A204.1 (cell line): ENCODE measurements around the gene CABP7.
"Not testable (repeated sequence)": the region's sequence is repeated elsewhere in the genome, so short reads cannot be mapped to it uniquely, and the experiment has no call there.

ENCODE experiments used
- FAIRE-seq: peaks from 2 replicates; lab custom pipeline; 2012; peaks lifted over from hg19 to GRCh38; lab: Jason Lieb, UNC

CABP7 gene

DNA sequence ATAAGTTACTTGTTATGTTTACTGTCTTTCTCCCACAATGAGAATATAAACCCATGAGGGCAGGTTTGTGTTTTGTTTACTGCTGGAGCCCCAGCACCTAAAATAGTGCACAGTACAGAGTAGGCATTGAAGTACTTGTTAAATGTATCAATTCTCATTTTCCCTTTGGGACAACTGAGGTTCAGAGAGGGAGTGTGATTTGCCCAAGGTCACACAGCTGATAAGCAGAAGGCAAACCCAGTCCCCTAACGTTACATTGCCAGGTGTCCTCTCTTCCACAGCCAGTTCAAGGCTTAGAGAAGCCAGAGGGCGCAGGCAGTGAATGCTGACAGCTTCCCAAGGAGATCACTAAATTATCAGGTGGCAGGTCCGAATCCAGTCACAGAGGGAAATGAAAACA is 30.2 kb downstream of the CABP7 start:
- no peak for FAIRE-seq

DNA sequence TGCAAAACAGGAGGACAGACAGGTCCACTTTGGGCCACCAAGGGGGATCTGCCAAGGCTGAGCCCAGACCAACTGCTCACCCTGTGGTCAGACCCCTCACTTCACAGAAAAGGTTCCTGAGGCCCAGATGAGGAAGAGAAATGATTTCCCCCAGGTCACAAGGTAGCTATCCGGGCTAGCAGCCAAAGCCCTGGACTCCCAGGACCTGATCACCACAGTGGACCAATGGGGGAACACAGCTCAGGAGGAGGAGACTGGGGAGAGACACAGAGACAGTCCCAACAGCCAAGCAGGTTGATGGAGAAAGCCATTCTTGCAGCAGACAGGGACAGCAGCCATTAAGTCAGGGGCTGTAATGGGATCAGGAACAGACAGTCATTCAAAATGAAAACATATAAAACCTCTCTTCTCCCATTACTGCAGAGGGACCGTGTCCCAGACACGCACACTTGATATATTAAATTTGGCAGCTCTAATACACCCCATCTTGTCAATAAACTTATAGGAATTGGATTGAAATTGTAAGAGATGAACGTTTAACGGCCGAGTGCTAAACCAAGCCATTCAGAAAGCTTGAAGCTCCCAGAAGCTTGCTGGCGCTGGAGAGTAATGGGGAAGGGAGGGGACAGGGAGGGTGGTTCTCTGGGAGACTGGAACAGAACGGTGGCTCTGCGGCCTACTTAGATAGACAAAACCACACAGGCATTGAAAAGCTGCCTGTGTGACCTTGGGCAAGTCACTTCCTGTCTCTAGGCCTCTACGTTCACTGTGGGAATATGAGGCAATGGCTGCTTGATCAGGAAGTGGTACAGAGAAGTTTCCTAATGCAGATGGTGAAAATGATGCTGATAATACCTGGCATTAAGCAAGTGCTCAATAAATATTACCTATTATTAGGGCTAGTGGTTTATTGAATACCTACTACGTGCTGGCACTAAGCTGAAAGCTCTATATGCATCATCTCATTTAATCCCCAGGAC is 31.0 kb downstream of the CABP7 start:
- no peak for FAIRE-seq

DNA sequence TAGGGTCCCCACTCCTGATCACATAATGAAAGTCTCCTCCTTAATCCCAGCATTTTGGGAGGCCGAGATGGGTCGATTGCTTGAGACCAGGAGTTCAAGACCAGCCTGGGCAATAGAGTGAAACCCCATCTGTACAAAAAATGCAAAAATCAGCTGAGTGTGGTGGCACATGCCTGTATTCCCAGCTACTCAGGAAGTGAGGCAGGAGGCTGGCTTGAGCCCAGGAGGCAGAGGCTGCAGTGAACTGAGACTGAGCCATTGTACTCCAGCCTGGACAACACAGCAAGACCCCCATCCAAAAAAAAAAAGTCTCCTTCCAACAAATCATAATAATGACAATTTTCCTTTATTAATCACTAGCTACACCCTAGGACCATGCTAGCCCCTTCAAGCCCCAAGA is 31.9 kb downstream of the CABP7 start:
- no peak for FAIRE-seq

DNA sequence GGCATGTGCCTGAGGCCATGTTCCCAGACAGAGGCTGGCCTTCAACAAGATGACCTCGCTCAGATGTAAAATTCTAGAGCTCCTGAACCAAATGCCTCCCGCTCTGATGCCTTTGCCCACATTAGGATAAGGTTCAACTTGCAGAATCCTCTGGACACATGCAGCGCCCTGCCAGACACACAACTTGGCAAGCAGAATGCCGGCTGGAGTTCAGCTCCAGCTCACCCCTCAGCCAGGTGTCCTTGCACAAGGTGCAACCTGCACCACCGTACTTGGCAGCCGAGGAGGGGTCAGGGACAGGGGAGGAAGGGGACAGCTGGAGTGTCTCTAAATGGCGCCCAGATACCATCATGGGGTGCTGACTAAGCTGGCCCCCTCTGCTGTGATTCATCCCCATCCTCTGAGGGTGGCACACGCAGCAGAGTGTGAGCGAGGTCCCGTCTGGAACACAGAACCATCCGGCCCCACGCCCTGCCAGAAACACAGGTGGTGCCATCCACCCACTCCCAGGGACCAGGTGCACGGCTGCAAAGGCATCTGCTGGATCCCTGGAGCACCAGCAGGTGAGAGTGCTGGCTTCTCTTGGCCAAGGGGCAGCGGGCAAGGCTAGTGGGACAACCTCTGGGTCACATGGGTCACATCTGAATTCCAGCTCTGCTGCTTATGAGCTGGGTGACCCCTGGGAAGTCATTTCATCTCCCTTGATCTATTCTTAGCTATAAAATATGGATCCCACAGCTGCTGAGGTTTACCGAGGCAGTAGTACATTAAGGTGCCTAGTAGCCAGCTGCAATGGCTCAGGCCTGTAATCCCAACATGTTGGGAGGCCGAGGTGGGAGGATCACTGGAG is 34.2 kb downstream of the CABP7 start:
- no peak for FAIRE-seq

DNA sequence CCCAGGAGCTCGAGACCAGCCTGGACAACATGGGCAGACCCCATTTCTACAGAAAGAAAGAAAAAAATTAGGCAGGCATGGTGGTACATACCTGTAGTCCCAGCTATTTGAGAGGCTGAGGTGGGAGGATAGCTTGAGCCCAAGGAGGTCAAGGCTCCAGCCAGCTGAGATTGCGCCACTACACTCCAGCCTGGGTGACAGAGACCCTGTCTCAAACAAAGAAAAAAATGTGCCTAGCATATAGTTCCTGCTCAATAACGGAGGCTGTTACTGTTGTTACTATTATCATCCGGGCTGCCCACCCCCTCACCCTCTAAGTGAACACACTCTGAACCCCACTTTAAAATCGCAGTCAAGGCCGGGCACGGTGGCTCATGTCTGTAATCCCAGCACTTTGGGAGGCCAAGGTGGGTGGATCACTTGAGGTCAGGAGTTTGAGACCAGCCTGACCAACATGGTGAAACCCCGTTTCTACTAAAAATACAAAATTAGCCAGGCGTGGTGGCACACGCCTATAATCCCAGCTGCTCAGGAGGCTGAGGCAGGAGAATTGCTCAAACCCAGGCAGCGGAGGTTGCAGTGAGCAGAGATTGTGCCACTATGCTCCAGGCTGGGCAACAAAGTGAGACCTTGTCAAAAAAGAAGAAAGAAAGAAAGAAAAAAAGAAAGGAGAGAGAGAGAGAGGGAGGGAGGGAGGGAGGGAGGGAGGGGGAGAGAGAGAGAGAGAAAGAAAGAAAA is 35.0 kb downstream of the CABP7 start:
- not testable (repeated sequence) for FAIRE-seq

DNA sequence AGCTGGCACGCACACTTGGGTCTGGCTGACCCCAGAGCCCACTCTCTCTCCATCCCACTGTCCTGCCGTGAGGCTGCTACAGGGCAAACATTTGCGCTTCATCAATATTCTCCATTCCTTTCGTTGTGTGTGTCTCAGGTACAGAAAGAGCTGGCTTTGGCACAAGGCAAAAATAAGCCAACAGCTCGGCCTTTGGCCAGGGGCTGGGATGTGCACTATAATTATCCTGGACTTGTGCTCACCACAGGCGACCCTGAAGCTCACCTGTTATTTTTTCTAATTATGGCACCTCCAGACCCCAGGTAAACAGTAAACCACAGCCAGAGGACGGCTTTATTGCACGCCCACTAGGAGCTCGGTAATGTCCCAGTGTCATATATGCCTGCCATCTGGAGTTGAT is 36.1 kb downstream of the CABP7 start:
- FAIRE-seq, result no peak

DNA sequence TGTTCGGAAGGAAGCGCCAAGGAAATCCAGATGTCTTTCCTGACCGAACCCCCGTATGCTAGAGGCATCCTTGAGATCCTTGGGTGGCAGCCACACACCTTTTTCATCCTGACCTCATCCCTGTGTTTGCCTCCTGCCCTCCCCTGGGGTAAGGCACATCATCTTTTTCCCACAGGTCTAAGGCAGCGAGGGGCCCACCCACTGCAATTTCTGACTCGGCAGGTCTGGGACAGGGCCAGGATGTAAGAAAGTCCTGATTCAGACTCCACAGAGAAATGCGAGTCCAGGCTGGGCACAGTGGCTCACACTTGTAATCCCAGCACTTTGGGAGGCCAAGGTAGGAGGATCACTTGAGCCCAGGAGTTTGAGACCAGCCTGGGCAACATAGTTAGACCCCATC is 36.5 kb downstream of the CABP7 start:
- no peak for FAIRE-seq

DNA sequence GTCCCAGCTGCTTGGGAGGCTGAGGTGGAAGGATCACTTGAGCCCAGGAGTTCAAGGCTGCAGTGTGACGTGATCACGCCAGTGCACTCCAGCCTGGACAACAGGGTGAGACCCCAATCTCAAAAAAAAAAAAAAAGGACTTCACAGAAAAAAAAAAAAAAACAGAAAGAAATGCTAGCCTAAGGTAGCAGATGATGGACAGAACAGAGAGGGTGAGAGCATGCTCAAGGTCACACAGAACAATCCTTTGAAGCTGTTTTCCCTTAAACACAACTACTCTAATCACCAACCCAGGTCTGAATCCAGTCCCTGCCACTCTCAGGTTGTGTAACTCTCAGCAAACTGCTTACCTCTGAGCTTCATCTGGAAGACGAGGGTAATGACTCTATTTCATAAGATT is 37.3 kb downstream of the CABP7 start:
- no peak for FAIRE-seq

DNA sequence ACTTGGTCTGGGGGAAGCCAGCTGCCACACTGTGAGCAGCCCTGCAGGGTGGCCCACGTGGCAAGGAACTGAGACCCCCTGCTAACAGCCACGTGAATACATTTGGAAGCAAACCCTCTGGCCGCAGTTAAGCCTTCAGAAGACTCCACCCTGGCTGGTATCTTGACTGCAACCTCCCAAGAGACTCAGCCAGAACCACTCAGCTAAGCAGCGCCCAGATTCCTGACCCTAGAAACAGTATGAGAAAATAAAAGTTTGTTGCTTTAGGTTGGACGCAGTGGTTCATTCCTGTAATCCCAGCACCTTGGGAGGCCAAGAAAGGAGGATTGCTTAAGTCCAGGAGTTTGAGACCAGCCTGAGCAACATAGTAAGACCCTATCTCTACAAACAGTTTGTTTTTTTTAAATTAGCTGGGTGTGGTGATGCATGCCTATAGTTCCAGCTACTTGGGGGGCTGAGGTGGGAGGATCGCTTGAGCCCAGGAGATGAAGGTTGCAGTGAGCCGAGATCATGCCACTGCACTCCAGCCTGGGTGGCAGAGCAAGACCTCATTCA is 38.3 kb downstream of the CABP7 start:
- FAIRE-seq, result no peak

DNA sequence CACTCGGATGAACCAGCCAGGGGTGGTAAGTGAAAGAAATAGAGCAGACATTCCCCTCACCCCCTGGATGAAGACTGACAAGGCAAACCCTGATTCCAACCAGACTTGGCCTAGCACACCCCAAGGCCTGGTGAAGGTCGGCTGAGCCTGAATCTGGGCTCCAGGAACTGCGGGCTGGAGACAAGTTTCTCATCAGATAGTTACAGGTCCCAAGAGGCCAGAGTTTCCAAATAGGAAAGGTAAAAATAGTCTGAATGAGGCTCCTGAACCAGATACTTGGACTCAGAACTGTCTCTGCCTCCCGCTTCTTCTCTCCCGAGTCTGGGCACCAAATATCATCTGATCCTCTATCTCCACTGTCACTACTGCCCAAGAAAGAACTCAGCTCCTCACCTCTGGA is 39.2 kb downstream of the CABP7 start:
- no peak for FAIRE-seq

DNA sequence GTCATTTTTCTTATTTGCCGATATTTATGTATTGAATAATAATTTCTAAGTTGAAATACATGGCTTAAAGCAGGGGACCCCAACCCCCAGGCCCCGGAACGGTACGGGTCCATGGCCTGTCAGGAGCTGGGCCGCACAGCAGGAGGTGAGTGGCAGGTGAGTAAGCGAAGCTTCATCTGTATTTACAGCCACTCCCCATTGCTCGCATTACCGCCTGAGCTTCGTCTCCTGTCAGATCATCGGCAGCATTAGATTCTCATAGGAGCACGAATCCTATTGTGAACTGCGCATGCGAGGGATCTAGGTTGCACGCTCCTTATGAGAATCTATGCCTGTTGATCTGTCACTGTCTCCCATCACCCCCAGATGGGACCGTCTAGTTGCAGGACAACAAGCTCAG is 42.5 kb downstream of the CABP7 start:
- FAIRE-seq, result no peak

DNA sequence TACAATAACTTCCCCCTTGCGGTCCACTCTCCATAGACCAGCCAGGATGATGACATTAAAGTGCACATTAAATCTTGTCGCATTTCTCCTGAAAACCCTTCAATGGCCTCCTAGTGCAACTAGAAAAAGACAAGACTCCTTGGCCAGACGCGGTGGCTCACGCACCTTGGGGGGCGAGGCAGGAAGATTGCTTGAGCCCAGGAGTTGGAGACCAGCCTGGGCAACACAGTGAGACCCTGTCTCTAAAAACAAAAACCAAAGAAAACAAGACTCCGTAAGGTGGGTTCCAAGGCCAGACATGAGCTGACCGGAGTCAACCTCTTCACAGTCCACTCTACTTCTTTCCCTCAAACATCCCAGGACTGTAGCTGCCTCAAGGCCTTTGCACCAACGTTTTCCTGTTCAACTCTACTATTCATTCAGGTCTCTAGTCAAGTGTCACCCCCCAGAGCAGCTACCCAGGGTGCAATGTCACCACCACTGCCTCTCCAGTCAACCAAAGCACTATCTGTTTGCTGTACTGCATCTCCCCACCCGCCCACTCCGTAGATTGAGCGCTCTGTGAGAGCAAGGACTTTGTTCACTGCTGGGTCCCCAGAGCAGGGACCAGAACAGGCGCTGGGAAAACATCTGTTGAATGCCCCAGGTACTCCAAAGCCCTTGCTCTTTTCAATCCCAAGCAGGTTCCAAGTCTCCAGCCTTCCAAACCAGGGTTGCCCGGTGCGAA is 46.3 kb downstream of the CABP7 start:
- no peak for FAIRE-seq

DNA sequence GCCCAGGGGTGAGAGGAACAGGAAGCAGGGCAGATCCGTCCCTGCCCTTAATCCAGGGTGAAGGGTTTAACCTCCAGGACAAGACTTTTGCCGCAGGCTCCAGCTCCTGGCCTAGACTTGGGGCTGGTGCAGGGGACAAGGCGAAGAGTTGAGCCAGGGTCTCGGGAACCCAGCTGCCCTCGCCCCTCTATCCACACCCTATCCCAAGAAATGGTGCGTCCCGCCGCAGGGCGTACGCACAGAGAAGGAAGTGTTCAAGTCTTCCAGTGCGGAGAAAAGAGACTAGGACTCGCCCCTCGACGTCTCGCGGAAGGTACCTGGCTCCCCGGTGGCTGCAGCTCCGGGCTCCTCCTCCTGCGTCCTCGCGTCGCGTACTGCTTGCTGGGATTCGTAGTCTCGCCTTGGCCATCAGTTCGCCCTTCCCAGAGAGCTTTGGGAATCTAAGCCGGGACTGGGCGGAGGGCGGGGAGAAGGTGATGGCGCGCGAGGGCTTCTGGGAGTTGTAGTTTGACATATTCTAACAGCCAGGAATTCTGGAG is 46.9 kb downstream of the CABP7 start, which contains the start of gene ZMAT5:
Gene ZMAT5, minus strand, starts transcription at position 376 of the 539 bp plus-strand sequence. CDS start 18,463 bp downstream, outside the sequence.
- peak; percentile 97 for FAIRE-seq

DNA sequence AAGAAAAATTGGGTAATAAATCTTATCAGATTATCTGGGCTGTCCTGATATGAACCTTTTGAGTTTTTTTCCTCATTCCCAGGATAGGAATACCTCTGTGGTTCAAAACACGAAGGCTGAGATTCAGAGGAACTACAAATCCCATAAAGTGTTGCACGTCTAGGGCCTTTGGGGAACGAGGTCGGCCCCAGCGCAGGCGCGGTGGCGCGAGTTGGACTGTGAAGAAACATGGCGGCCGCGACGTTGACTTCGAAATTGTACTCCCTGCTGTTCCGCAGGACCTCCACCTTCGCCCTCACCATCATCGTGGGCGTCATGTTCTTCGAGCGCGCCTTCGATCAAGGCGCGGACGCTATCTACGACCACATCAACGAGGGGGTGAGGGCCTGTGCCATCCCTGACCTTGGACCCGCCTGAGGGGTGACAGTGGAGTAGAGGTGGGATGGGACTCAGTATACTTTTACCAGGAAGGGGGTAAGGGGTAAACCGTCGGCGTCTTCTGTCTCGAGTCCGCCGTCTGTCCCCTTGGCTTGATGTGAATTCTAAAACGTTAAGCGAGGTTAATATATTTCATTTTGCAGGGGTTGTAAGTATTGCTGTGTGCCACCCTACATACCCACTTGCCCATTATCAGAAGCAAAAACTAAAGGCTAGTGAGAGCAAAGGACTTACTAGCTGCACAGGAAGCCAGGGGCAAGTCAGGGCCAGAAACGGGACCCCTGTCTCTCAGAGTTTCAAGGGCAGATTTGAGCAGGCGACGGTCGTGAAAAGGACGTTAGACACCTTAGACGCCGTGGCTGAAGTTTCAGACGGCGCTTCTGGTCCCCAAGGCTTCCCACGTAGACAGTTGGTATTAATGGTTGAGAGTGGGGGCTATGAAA is 47.6 kb downstream of the CABP7 start, which contains the start of gene UQCR10:
Gene UQCR10, plus strand, starts transcription at position 199 of the 881 bp plus-strand sequence. Its CDS starts 30 bp downstream, at position 229.
- FAIRE-seq, result no peak

DNA sequence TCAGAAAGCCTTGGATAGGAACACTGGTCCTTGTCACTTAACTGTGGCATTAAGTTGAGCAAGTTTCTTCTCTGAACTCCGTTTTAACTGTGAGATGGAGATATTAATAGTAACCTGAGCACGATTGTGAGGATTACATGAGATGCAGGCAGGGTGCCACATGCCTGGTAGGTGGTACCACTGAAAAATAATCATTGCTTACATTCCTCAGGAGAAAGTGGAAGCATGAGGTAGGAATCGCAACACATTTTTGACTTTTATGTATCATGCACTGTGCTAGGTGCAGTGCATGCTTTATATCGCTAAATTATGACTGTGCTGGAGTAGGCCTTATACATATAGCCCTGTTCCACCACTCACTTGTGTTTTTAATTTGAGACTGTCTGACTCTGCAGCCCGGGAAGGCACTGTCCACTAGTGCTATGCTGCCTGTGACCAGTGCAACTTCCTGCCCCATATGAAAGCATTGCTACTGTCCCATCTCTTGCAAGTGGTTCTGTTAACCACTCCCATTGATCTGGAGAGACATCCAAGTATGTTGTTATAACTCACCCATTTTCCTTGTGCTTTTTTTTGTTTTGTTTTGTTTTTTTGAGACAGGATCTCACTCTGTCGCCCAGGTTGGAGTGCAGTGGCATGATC is 48.4 kb downstream of the CABP7 start:
- no peak for FAIRE-seq

DNA sequence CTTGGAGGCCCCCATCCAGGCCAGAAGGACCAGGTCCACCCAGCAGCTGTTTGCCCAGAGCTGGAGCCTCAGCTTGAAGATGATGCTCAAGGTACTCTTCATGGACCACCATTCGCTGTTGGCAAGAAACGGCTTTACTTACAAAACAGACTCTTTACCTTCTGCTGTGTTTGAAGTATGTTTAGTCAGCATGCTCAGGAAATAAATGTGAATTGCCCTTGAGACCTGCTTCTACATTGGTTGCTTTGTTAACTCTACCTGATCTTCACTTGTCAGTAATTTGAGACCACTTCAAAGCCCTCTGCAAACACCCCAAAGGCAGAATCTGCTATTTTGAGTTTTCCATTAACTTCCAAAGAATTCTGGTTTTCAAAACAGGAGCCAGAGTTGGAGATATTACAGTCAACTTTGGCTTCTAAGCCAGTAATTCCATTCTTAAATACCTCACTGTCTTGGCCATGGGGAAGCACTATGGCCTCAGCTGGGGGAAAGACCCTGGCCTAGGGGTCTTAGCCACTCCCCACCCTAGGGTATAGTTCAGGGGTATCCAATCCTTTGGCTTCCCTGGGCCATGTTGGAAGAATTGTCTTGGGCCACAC is 50.0 kb downstream of the CABP7 start:
- FAIRE-seq, result no peak

DNA sequence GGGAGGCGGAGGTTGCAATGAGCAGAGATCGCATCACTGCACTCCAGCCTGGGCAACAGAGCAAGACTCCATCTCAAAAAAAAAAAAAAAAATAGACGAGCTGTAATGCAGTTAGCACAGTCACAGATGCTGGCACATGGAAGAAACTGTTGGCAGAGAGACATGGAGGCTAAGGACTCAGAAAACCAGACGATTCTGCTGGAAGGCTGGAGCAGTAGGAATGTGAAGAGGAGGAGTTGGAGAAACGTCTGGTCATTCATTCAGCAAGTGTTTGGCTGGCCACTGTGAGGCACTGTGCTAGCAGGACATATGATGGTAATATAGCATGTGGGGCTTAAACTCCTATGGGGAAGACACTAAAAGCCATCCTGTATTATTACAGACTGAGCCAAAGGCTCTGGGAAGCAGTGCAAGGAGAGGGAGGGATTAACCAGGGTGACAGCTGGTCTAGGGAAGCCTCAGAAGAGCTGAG is 52.4 kb downstream of the CABP7 start:
- FAIRE-seq, result no peak

DNA sequence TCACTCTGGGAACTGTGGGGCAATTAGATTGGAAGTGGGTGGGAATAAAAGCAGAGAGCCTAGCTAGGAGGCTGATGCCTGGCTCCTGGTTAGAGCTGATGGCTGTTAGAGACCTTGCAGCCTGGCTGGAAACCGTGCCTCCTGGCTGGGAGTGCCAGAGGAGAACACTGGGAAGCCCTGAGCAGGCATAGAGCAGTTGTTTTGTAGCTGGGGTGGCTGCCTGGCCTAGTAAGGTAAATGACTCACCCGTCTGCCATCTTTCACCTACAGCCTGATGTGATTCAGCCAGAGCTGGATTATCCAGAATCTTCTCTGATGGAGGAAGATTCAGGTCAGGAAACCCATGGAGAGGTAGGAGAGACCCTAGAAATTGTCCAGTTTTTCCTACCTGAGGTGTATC is 53.4 kb downstream of the CABP7 start:
- FAIRE-seq, result no peak

DNA sequence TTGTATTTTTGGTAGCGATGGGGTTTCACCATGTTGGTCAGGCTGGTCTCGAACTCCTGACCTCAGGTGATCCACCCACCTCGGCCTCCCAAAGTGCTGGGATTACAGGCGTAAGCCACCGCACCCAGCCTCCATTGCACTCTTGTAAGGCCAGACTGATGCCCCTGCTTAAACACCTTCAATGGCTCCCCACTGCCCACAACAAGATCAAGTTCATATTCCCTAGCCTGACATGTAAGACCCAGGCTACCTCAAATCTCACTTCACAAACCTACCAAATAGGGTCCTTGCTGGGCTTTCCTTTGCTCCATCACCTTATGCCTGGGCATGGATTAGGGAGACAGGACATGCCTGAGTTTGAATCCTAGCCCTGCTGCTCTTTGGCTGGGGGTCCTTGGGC is 60.4 kb downstream of the CABP7 start:
- FAIRE-seq, result no peak
